CD4-positive, alpha-beta T cell treated with Interferon gamma for 1 hour (primary cell): ENCODE results near the gene ERBB3.
A peak's percentile ranks its signal among the peaks of the same experiment; 100 is the strongest.
"Not testable (repeated sequence)": the region's sequence is repeated elsewhere in the genome, so short reads cannot be mapped to it uniquely, and the experiment has no call there.

Source experiments
- DNase-seq: peaks from one replicate; pipeline ENCODE4 v3.0.0-alpha.2; 2020

ERBB3 gene

GRCh38 chr12:56116267-56117081 lies 36.5 kb downstream of the ERBB3 start, which contains the start of gene RPL41:
RPL41 (plus strand) TSS chr12:56116633.
- peak; percentile 90 for DNase-seq

- not testable (repeated sequence) for DNase-seq
Observed at GRCh38 chr12:56117082-56117706, 37.2 kb downstream of the ERBB3 start.

- DNase-seq, result peak; percentile 99
Observed at GRCh38 chr12:56117778-56118687, 38.1 kb downstream of the ERBB3 start, which contains the start of gene ZC3H10. ZC3H10 (plus strand) TSS chr12:56118266; CDS start chr12:56120563, 2,297 bp downstream.

- no peak for DNase-seq
Observed at GRCh38 chr12:56118688-56119357, 38.9 kb downstream of the ERBB3 start.

- DNase-seq, result peak; percentile 67
Observed at GRCh38 chr12:56119361-56119796, 39.4 kb downstream of the ERBB3 start.

- DNase-seq, result no peak
Observed at GRCh38 chr12:56120158-56120846, 40.3 kb downstream of the ERBB3 start.

GRCh38 chr12:56121204-56121870 lies 41.4 kb downstream of the ERBB3 start:
- DNase-seq, result no peak

- no peak for DNase-seq
Observed at GRCh38 chr12:56122637-56123036, 42.7 kb downstream of the ERBB3 start.

GRCh38 chr12:56124133-56124532 lies 44.2 kb downstream of the ERBB3 start:
- no peak for DNase-seq

GRCh38 chr12:56126732-56127239 lies 46.8 kb downstream of the ERBB3 start:
- DNase-seq, result no peak

- DNase-seq, result no peak
Observed at GRCh38 chr12:56127485-56127887, 47.5 kb downstream of the ERBB3 start.

- DNase-seq, result peak; percentile 100
Observed at GRCh38 chr12:56127888-56128669, 48.1 kb downstream of the ERBB3 start, which contains the start of gene ESYT1. ESYT1 (plus strand) TSS chr12:56128267; CDS start chr12:56128320, 53 bp downstream.

- DNase-seq, result no peak
Observed at GRCh38 chr12:56128670-56129205, 48.8 kb downstream of the ERBB3 start.

GRCh38 chr12:56129206-56129941 lies 49.4 kb downstream of the ERBB3 start:
- peak; percentile 78 for DNase-seq

- DNase-seq, result no peak
Observed at GRCh38 chr12:56129942-56130495, 50.1 kb downstream of the ERBB3 start.

GRCh38 chr12:56130876-56131275 lies 50.9 kb downstream of the ERBB3 start:
- no peak for DNase-seq

GRCh38 chr12:56134897-56135296 lies 54.9 kb downstream of the ERBB3 start:
- no peak for DNase-seq

GRCh38 chr12:56137853-56138571 lies 58.0 kb downstream of the ERBB3 start:
- DNase-seq, result no peak
